Measurements from ENCODE around the gene VOPP1.

VOPP1 gene

DNA sequence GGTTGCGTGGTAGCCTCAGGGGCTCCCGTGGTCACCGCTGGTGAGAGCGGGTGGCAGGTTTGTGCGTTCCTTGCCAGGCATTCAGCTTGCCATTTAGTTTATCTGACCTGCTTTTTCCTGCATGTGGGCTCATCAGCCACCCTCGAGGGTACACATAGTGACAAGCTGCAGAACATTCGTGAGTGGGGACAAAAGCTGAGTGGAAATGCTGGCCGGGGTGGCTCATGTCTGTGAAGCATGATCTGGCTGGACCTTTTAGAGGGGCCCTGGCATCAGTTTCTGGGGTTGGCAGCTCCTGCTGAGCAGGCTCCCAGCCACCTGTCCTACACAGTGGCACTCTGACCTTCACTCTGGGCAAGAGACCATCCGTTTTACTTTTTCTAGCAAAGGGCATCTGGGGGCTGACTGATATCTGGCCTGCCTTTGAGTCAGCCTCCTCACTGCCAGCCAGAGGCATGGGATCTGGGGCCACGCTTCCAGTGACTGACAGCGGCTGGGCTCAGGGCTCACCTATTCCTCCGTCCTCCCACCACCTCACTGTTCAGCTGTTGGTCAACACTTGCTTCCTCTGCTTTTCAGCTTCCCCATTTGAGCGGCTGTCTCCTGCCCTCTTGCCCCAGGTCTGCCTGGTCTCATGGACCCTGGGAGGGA, 132.1 kb downstream of the VOPP1 start:
- Histone ChIP-seq H3K9ac (ENCODE audit: low read depth, low read length) (no peak overlapping the region), H3K36me3 (ENCODE audit: insufficient read depth, low read length) (no peaks in the 10 kb centered on the region), H3K9me3 (ENCODE audit: control insufficient read depth, insufficient read depth, low read length) (no peaks in the 10 kb centered on the region), H3K4me1 (ENCODE audit: insufficient read depth, low read length) (no peaks in the 10 kb centered on the region)

DNA sequence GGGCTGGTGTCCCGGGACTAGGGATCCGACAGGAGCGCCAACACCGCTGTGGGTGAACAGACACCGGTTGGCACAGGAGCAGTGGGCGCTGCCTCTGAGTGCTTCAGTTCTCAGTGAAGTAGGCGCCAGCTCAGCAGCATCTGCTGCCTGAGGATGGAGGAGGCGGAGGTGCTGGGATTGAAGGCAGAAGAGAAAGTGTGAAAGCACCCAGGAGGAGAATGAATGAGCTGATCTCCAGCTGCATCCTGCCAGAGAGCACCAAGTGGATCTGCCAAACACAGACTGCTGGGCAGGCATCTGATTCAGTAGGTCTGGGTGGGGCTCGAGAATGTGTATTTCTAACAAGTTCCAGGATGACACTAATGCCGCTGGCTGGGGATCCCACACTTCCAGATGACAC, 132.7 kb downstream of the VOPP1 start:
- Histone ChIP-seq H3K9ac (ENCODE audit: low read depth, low read length) (no peak overlapping the region), H3K4me1 (ENCODE audit: insufficient read depth, low read length) (no peaks in the 10 kb centered on the region), H3K36me3 (ENCODE audit: insufficient read depth, low read length) (no peaks in the 10 kb centered on the region), H3K9me3 (ENCODE audit: control insufficient read depth, insufficient read depth, low read length) (no peaks in the 10 kb centered on the region)

- H3K36me3 ChIP-seq (ENCODE audit: insufficient read depth, low read length): no peaks in the 10 kb centered on the region
- no peaks in the 10 kb centered on the region for H3K4me1 ChIP-seq (ENCODE audit: insufficient read depth, low read length)
- H3K9me3 ChIP-seq (ENCODE audit: control insufficient read depth, insufficient read depth, low read length): no peaks in the 10 kb centered on the region
- no peak overlapping the region for H3K9ac ChIP-seq (ENCODE audit: low read depth, low read length)
These were observed 133.4 kb downstream of the VOPP1 start for GRCh38 chr7:55438757-55439525.

GRCh38 chr7:55438085-55438756, 134.1 kb downstream of the VOPP1 start:
- Histone ChIP-seq H3K4me1 (ENCODE audit: insufficient read depth, low read length) (no peaks in the 10 kb centered on the region), H3K9ac (ENCODE audit: low read depth, low read length) (no peak overlapping the region), H3K9me3 (ENCODE audit: control insufficient read depth, insufficient read depth, low read length) (no peaks in the 10 kb centered on the region), H3K36me3 (ENCODE audit: insufficient read depth, low read length) (no peaks in the 10 kb centered on the region)

DNA sequence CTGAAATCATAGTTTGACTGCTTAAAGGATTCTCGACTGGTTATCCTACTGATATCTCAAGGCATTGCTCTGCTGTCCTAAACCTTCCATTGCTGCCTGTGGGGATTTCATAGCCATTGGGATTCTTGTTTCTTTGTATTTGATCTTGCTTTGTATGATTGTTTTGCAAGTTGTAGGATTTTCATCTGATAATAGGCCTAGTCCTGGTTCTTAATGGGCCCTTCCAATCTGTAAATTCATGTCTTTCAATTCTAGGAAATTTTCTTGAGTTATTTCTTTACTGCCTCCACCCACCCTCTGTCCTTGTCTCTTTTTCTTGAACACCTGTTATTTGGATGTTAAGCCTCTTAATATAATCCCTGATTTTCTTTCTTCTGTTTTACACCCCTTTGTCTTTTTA, 134.9 kb downstream of the VOPP1 start:
- H3K36me3 ChIP-seq (ENCODE audit: insufficient read depth, low read length): no peaks in the 10 kb centered on the region
- no peaks in the 10 kb centered on the region for H3K9me3 ChIP-seq (ENCODE audit: control insufficient read depth, insufficient read depth, low read length)
- H3K4me1 ChIP-seq (ENCODE audit: insufficient read depth, low read length): no peaks in the 10 kb centered on the region
- no peak overlapping the region for H3K9ac ChIP-seq (ENCODE audit: low read depth, low read length)

GRCh38 chr7:55436457-55436856, 135.8 kb downstream of the VOPP1 start:
- no peaks in the 10 kb centered on the region for H3K36me3 ChIP-seq (ENCODE audit: insufficient read depth, low read length)
- no peaks in the 10 kb centered on the region for H3K4me1 ChIP-seq (ENCODE audit: insufficient read depth, low read length)
- no peak overlapping the region for H3K9ac ChIP-seq (ENCODE audit: low read depth, low read length)
- no peaks in the 10 kb centered on the region for H3K9me3 ChIP-seq (ENCODE audit: control insufficient read depth, insufficient read depth, low read length)

DNA sequence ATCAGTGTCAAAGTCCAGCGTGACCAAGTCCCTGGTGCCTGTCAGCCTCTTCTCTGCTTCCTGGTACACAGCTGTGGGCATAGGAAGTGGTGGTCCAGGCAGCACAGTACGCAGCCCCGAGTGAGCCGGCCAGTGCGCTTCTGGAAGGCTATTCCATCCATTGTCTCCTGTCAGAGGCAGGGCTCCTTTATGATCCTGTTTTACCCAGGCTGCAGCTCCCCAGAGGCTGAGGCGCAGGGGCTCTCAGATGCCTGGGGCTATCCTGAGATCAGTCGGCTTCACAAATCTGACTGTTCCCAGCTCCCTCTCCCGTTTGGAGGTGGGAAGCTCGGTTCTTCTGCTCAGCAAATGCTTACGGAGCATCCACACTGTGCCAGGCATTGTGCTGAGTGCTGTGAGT, 136.8 kb downstream of the VOPP1 start:
- H3K4me1 ChIP-seq (ENCODE audit: insufficient read depth, low read length): no peaks in the 10 kb centered on the region
- H3K9ac ChIP-seq (ENCODE audit: low read depth, low read length): no peak overlapping the region

GRCh38 chr7:55432939-55433784, 139.1 kb downstream of the VOPP1 start:
- no peaks in the 10 kb centered on the region for H3K9me3 ChIP-seq (ENCODE audit: control insufficient read depth, insufficient read depth, low read length)
- H3K4me1 ChIP-seq (ENCODE audit: insufficient read depth, low read length): no peaks in the 10 kb centered on the region
- H3K36me3 ChIP-seq (ENCODE audit: insufficient read depth, low read length): no peaks in the 10 kb centered on the region; the same call in 1 of the 2 replicates
- H3K9ac ChIP-seq (ENCODE audit: low read depth, low read length): no peak overlapping the region

More for the DNA sequence above, 136.8 kb downstream of the VOPP1 start:
- Histone ChIP-seq H3K36me3 (ENCODE audit: insufficient read depth, low read length) (no peaks in the 10 kb centered on the region), H3K9me3 (ENCODE audit: control insufficient read depth, insufficient read depth, low read length) (no peaks in the 10 kb centered on the region)

DNA sequence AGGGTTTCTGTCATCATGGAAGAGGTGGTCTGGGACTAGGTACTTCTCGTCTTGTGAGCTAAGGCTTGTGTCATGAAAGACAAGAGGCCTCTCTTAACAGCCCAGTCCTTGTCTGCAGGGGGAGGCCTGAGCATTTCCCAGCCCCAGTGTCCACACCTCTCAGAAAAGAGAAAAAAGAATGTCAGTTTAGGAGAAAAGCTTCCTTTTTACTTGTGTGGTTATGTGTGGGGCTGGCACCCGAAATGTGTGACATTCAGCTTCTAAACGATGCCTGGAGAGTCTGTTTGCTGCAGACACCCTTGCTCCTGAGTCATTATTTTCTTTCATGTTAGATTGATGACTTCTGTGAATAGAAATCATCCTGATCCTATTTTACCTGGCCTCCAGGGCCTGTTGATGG, 139.8 kb downstream of the VOPP1 start:
- Histone ChIP-seq H3K4me1 (ENCODE audit: insufficient read depth, low read length) (no peaks in the 10 kb centered on the region), H3K36me3 (ENCODE audit: insufficient read depth, low read length) (no peaks in the 10 kb centered on the region; the same call in 1 of the 2 replicates), H3K9me3 (ENCODE audit: control insufficient read depth, insufficient read depth, low read length) (no peaks in the 10 kb centered on the region), H3K9ac (ENCODE audit: low read depth, low read length) (no peak overlapping the region)

- no peak overlapping the region for H3K9ac ChIP-seq (ENCODE audit: low read depth, low read length)
- H3K36me3 ChIP-seq (ENCODE audit: insufficient read depth, low read length): no peaks in the 10 kb centered on the region; the same call in 1 of the 2 replicates
- no peaks in the 10 kb centered on the region for H3K9me3 ChIP-seq (ENCODE audit: control insufficient read depth, insufficient read depth, low read length)
- no peaks in the 10 kb centered on the region for H3K4me1 ChIP-seq (ENCODE audit: insufficient read depth, low read length)
These were observed 140.4 kb downstream of the VOPP1 start for GRCh38 chr7:55431898-55432297.

GRCh38 chr7:55429835-55430499, 142.3 kb downstream of the VOPP1 start:
- H3K36me3 ChIP-seq (ENCODE audit: insufficient read depth, low read length): no peaks in the 10 kb centered on the region; the same call in 1 of the 2 replicates
- H3K9ac ChIP-seq (ENCODE audit: low read depth, low read length): no peak overlapping the region
- H3K4me1 ChIP-seq (ENCODE audit: insufficient read depth, low read length): no peaks in the 10 kb centered on the region
- H3K9me3 ChIP-seq (ENCODE audit: control insufficient read depth, insufficient read depth, low read length): no peaks in the 10 kb centered on the region

GRCh38 chr7:55427800-55428199, 144.5 kb downstream of the VOPP1 start:
- Histone ChIP-seq H3K36me3 (ENCODE audit: insufficient read depth, low read length) (no peaks in the 10 kb centered on the region; the same call in 1 of the 2 replicates), H3K9ac (ENCODE audit: low read depth, low read length) (no peak overlapping the region), H3K4me1 (ENCODE audit: insufficient read depth, low read length) (peaks cover 4% of the 10 kb centered on the region; the same call in 1 of the 2 replicates), H3K9me3 (ENCODE audit: control insufficient read depth, insufficient read depth, low read length) (no peaks in the 10 kb centered on the region)

- Histone ChIP-seq H3K4me1 (ENCODE audit: insufficient read depth, low read length) (peaks cover 4% of the 10 kb centered on the region; the same call in 1 of the 2 replicates), H3K9me3 (ENCODE audit: control insufficient read depth, insufficient read depth, low read length) (no peaks in the 10 kb centered on the region), H3K9ac (ENCODE audit: low read depth, low read length) (no peak overlapping the region), H3K36me3 (ENCODE audit: insufficient read depth, low read length) (no peaks in the 10 kb centered on the region; the same call in 1 of the 2 replicates)
These were observed 145.0 kb downstream of the VOPP1 start for GRCh38 chr7:55427342-55427741.
